KOPT-K1 (cell line): ENCODE results near the gene C15orf39.

Source experiments
- H3K27ac ChIP-seq: fragments of 200-600 bp; sonication (generic); 2 replicates; pipeline ENCODE4 v1.5.1; 2016; ENCODE audit warnings: antibody characterized with exemption, mild to moderate bottlenecking, low read depth, low read length; ENCODE audit not compliant: poor library complexity, severe bottlenecking
- H3K36me3 ChIP-seq: fragments of 200-600 bp; sonication (generic); 2 replicates; pipeline ENCODE4 v1.5.1; 2017; ENCODE audit warnings: antibody characterized with exemption, mild to moderate bottlenecking, low read length, moderate library complexity; ENCODE audit not compliant: insufficient read depth
- H3K9me3 ChIP-seq: fragments of 200-600 bp; sonication (generic); 2 replicates; pipeline ENCODE4 v1.5.1; 2017; ENCODE audit warnings: antibody characterized with exemption, low read length, mild to moderate bottlenecking; ENCODE audit not compliant: insufficient read depth, poor library complexity, severe bottlenecking

Gene C15orf39

GRCh38 chr15:75200391-75200764 lies 1.3 kb upstream of the C15orf39 start:
- Histone ChIP-seq H3K27ac (peak overlapping the region; percentile 75), H3K9me3 (no peaks in the 10 kb centered on the region), H3K36me3 (peaks cover 5% of the 10 kb centered on the region)

GRCh38 chr15:75200765-75201615 lies 692 bp upstream of the C15orf39 start:
- H3K36me3 ChIP-seq, result peaks cover 11% of the 10 kb centered on the region
- peak overlapping the region; percentile 89 for H3K27ac ChIP-seq
- H3K9me3 ChIP-seq, result no peaks in the 10 kb centered on the region

- H3K27ac ChIP-seq, result peak overlapping the region; percentile 89
- no peaks in the 10 kb centered on the region for H3K9me3 ChIP-seq
- H3K36me3 ChIP-seq, result peaks cover 25% of the 10 kb centered on the region
These were observed 752 bp downstream of the C15orf39 start for GRCh38 chr15:75202251-75203016.

GRCh38 chr15:75203017-75203907 lies 1.6 kb downstream of the C15orf39 start:
- Histone ChIP-seq H3K36me3 (peaks cover 33% of the 10 kb centered on the region), H3K27ac (peak overlapping the region; percentile 89), H3K9me3 (no peaks in the 10 kb centered on the region)

- H3K27ac ChIP-seq, result peak overlapping the region; percentile 89
These were observed 2.2 kb downstream of the C15orf39 start for GRCh38 chr15:75203908-75204263.

GRCh38 chr15:75204340-75205063 lies 2.8 kb downstream of the C15orf39 start:
- H3K27ac ChIP-seq, result no peak overlapping the region
- H3K36me3 ChIP-seq, result peaks cover 46% of the 10 kb centered on the region

More at GRCh38 chr15:75203908-75204263, 2.2 kb downstream of the C15orf39 start:
- H3K9me3 ChIP-seq, result no peaks in the 10 kb centered on the region
- H3K36me3 ChIP-seq, result peaks cover 39% of the 10 kb centered on the region

GRCh38 chr15:75205064-75205395 lies 3.3 kb downstream of the C15orf39 start:
- H3K36me3 ChIP-seq, result peaks cover 51% of the 10 kb centered on the region
- no peak overlapping the region for H3K27ac ChIP-seq
- H3K9me3 ChIP-seq, result no peaks in the 10 kb centered on the region

More at GRCh38 chr15:75204340-75205063, 2.8 kb downstream of the C15orf39 start:
- H3K9me3 ChIP-seq, result no peaks in the 10 kb centered on the region

GRCh38 chr15:75206006-75206405 lies 4.3 kb downstream of the C15orf39 start:
- no peak overlapping the region for H3K27ac ChIP-seq
- no peaks in the 10 kb centered on the region for H3K9me3 ChIP-seq
- peaks cover 61% of the 10 kb centered on the region for H3K36me3 ChIP-seq

GRCh38 chr15:75206803-75207617 lies 5.3 kb downstream of the C15orf39 start:
- H3K36me3 ChIP-seq, result peaks cover 71% of the 10 kb centered on the region
- no peaks in the 10 kb centered on the region for H3K9me3 ChIP-seq

GRCh38 chr15:75207618-75208500 lies 6.2 kb downstream of the C15orf39 start:
- Histone ChIP-seq H3K36me3 (peaks cover 79% of the 10 kb centered on the region), H3K27ac (no peak overlapping the region), H3K9me3 (no peaks in the 10 kb centered on the region)

More at GRCh38 chr15:75206803-75207617, 5.3 kb downstream of the C15orf39 start:
- H3K27ac ChIP-seq, result no peak overlapping the region

- peaks cover 87% of the 10 kb centered on the region for H3K36me3 ChIP-seq
- H3K9me3 ChIP-seq, result no peaks in the 10 kb centered on the region
- no peak overlapping the region for H3K27ac ChIP-seq
These were observed 7.0 kb downstream of the C15orf39 start for GRCh38 chr15:75208501-75209288.

- Histone ChIP-seq H3K36me3 (peaks cover 88% of the 10 kb centered on the region), H3K27ac (no peak overlapping the region), H3K9me3 (no peaks in the 10 kb centered on the region)
These were observed 7.6 kb downstream of the C15orf39 start for GRCh38 chr15:75209289-75209676.
